Stomach (tissue), 4 donors: ENCODE results near the gene POLE.

Experiments used
- POLR2A ChIP-seq, 4 donors: fragments of 450-650 bp; IDR thresholded peaks; one replicate each; pipeline ENCODE4 v1.6.1; 2016; ENCODE audit warnings: antibody characterized with exemption in 4 of 4, control low read depth in 2 of 4, mild to moderate bottlenecking in 1 of 4, moderate library complexity in 1 of 4
- POLR2AphosphoS5 ChIP-seq, 3 donors: sonication (generic); formaldehyde crosslinking; IDR thresholded peaks; one replicate each; pipeline ENCODE4 v1.6.1; 2016; ENCODE audit warnings: antibody characterized with exemption in 3 of 3
- TF ChIP-seq, protein P1 (sequence below), 7 experiments: fragments of 450-650 bp in 4 of 7; fragments of 200-600 bp in 3 of 7; sonication (generic) in 3 of 7; IDR thresholded peaks; one replicate each; pipeline ENCODE4 v1.5.1; 2016 to 2019; ENCODE audit warnings: antibody characterized with exemption in 7 of 7, control low read depth in 2 of 7, mild to moderate bottlenecking in 1 of 7

DNA sequence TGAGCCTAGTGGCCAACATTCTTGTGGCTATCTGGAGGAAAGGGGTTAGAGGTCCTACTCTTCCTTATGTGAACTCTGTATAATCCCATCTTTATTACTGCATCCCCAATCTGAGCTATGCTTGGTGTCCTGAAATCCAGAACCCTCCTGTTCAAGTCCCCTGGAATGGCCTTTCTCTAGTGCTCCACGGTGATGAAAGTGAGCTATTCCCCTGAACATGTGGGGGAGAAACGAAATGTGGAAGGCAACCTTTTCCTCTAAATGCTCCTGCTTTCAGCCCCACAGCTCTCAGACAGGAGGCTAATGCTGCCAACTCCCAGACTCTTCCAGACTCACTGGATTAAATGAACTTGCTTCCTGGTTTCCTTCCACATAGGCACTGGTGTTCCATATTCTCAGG is 21.0 kb upstream of the POLE start:
- no peak for TF ChIP-seq POLR2A (IDR thresholded peaks at IDR 0.05)
- TF ChIP-seq, protein P1, sequence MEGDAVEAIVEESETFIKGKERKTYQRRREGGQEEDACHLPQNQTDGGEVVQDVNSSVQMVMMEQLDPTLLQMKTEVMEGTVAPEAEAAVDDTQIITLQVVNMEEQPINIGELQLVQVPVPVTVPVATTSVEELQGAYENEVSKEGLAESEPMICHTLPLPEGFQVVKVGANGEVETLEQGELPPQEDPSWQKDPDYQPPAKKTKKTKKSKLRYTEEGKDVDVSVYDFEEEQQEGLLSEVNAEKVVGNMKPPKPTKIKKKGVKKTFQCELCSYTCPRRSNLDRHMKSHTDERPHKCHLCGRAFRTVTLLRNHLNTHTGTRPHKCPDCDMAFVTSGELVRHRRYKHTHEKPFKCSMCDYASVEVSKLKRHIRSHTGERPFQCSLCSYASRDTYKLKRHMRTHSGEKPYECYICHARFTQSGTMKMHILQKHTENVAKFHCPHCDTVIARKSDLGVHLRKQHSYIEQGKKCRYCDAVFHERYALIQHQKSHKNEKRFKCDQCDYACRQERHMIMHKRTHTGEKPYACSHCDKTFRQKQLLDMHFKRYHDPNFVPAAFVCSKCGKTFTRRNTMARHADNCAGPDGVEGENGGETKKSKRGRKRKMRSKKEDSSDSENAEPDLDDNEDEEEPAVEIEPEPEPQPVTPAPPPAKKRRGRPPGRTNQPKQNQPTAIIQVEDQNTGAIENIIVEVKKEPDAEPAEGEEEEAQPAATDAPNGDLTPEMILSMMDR (IDR thresholded peaks at IDR 0.05): no peak
- no peak for TF ChIP-seq POLR2AphosphoS5 (IDR thresholded peaks at IDR 0.05)
